HG03280 (cell line): Measurements from ENCODE around the gene BDH2.

Experiments used
- ATAC-seq: cut with Tn5 transposase; IDR thresholded peaks from one replicate; pipeline ENCODE4 v1.9.1; 2021; ENCODE audit warnings: mild to moderate bottlenecking, moderate library complexity; ENCODE audit not compliant: unreplicated experiment

BDH2 gene

DNA sequence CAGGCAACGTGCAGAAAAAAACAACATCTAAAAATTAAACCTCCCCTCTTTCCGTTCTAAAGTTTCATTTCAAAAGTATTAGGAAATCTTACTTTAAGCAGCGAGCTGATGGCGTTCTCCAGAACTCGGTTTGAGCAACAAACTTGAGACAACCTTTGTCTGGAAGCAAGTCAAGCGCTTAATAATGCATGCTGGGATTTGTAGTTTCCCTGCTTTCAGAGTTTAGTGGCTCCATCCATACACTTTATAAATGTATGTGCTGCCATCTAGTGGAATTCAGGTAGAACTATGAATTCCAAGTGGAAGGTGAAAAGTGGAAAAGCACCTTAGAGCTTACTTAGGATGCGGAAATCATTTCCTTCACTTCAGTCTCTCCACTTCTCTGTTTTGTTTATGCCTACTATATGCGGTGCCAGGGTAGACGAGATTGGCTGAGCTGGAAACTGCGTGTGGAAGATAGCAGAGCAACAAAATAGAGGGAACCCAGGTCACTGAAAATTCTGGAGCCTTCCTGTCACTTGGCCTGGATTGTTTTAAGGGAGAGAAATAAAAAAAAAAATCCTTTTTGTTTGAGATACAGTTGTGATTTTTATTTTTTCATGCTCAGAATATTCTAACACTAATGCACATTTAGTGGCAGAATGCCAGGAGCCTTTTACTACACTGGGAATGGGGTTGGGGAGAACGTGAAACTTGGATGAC, at the start of gene BDH2:
BDH2 (minus strand) TSS at position 144 of the 702 bp plus-strand sequence. CDS start 3,580 bp downstream, outside the sequence.
- ATAC-seq: peak; percentile 99

DNA sequence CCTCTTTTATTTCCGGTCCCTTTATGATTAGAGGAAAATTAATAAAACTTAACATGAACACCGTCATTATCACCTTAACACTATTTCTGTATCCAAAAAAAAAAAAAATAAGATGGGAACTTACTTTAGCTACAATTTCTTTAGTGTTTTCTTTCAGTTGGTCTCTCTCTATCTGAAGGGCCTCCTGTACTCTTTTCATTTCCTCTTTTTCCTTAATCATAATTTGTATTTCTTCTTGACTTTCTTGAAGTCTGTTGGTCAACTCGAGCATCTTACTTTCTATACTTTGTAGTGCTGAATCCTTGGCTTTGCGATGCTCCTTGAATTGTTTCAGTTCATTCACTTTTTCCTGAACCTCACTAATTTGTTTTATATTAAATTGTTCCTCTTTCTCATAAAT, 45.3 kb upstream of the BDH2 start:
- no peak for ATAC-seq

DNA sequence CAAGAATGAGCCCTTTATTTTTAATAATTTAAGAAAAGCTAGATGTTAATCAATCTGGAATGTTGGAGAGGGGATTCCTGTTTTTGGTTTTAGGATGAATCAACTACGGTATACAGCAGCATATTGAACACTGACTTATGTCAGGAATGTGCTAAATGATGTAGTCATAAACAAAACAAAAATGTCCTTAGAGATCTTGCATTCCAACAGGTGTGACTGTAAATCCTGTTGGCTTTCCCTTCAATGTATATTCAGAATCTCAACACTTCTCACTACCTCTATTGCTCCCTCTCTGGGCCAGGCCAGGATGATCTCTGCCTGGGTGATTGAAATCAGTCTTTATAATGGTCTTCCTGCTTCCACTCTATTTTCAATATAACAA, 37.8 kb upstream of the BDH2 start:
- ATAC-seq: no peak

DNA sequence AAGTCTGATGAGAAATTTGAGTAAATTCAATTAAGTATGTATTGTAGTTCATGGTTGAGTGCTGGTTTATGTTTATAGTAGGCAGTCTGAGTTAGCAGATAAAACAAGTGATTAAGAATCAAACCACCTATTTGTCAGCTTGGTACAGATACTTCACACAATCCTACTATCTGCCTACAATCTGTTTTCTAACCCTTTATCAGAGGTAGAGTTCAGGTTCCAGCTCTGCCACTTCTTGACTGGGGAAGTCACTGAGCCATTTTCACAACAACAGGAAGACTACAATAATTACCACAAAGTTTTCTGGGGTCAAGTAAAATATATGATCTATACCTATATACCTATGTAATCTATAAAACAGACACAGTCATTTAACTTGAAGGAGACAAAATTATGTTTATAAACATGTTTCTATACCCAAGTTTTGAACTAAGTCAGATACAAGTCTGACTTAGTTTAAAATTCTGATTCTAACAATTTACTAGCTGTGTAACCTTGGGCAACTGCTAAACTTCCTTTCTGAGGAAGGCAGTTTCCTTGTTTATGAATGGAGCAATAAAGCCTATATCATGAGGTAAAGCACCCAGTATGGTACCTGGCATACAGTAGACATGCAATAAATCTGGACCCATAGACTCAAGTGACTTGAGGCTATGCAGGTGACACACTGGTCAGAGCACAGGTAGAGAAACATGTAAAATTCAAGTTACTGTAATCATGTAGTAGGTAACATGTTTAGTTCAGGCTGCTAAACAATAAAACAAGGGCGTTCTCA, 37.2 kb upstream of the BDH2 start:
- no peak for ATAC-seq

DNA sequence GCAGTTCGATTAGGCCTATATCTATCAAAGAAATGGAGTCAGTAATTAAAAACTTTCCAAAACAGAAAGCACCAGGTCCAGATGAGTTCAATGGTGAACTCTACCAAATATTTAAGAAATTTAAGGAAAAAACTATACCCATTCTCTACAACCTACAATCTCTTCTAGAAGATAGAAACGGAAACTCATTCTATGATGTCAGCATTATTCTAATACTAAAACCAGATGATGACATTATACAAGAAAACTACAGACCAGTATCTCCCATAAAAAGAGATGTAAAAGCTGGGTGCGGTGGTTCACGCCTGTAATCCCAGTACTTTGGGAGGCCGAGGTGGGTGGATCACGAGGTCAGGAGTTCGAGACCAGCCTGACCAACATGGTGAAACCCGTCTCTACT, 29.5 kb upstream of the BDH2 start:
- ATAC-seq: no peak

DNA sequence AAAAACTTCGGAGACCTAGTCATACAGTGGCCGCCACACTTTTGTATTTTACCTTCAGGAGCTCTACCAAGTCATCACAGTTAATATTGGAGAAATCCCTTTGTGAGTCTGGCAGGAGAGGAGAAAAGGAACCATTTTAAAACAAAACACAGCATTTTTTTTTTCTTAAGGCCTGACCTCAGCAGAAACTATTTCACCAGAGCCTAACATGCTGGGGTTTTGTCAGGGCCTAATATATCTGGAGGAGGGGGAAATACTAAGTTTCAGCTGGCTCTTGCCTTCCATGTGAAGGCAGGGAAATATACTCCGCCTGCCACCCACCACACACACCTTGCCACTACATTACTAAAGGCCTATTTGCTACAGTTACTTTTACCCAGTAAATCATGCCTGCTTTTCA, 26.5 kb upstream of the BDH2 start:
- no peak for ATAC-seq

DNA sequence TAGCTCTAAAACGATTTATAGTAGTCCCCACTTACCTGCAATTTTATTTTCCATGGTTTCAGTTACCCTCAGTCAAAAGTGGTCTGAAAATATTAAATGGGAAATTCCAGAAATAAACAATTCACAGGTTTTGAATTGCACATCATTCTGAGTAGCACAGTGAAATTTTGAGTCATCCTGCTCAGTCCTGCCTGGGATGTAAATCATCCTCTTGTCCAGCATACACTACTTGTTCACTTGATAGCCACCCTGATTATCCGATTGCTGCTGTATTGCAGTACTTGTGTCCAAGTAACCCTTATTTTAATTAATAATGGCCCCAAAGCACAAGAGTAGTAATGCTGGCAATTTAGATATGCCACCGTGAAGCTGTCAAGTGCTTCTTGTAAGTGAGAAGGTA, 23.5 kb upstream of the BDH2 start:
- no peak for ATAC-seq

DNA sequence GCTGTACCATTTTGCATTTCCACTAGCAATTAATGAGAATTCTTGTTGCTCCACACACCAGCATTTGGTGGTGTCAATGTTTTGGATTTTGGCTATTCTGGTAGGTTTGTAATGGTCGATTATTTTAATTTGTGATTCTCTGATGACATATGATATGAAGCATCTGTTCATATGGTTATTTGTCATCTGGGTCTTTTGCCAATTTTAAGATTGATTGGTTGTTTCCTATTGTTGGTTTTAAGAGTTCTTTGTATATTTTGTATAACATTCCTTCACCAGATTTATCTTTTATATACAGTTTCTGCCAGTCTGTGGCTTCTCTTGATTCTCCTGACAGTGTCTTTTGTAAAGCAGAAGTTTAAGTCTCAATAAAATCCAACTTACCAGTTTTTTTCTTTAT, 18.5 kb upstream of the BDH2 start:
- ATAC-seq: no peak

DNA sequence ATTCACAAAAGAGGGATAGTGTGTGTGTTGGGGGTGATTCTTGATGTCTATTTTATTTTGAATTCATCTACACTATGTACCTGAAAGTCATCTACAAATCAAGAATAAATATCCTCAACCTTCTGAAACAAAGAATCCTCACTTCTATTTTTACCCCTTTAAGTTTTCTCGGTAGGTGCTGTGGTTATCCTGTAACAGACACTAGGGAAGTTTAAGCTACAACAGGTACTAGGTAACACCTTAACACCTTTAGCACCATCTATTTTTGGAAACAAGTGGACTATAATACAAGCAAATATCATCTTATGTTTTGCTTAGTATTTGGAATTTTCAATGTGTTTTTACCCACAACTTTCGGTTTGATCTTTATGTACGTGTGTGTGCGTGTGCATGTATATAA, 12.0 kb upstream of the BDH2 start:
- ATAC-seq: no peak

DNA sequence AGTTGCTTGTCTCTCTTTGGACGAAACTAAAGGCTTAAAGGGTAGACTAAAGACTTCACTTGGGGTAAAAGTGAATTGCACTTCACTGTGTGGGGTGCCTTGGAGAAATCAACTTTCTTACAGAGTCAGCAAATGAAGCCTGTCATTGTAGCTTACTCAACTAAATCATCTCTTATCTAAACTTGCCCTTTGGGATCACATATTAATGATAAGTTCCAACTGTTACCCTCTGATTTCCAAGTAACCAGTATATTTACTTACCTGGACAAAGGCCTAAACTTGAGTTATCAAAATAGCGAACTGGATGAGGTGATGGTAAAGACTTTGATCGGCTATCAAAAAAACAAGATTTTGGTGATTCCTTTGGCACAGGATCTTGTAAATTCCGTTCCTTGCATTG, 8.9 kb upstream of the BDH2 start:
- no peak for ATAC-seq

DNA sequence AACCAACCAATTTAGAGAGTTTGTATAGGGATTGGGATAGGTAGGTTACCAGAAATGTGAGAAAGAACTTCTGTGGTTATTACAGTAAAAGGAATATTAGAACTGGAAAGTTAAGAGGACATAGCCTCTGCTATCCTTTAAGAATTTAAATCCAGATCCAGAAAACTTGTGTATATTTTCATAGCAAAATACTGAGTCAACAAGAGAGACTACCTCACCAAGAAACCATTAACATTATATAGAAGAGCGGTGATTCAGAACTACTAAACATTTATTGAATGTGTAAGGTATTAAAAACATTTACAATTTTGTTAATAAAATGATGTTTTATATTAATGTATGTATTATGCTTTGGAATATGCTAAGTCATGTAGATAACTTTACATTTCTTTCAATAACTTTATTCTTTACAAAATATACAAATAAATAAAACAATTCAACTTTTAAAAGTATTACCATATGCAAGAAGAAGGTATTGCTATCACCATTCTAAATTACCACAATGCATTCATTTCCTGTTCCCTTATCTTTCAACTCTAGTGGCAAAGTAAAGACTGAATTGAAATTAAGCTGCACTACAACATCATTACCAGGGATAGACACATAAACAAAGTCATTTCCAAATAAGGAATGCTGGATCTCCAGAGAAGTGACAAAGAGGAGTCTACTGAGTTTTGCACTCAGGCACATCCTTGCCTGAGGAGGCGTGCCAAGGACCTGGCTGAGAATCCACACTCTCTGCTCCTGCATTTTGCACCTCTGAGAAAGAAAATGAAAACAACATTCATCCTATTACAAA, 6.1 kb upstream of the BDH2 start:
- ATAC-seq: no peak

DNA sequence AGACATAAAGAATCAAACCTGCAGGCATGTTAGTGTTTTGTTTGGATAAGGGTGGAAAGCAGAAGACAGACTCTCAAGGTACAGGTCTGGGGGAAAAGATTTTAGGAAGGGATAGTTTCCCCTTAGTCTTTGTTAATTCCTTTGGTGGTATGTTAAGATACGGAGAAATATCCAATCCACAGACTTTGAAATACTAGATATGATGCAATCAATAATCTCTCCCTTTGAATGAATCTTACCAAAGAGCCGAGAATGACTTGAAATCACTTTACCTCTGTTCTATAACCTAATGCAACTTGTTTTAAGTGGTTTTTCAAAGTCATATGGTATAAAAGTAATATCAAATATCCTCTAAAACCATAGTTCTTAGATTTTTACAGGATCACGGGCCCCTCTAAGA, 5.3 kb upstream of the BDH2 start:
- no peak for ATAC-seq

DNA sequence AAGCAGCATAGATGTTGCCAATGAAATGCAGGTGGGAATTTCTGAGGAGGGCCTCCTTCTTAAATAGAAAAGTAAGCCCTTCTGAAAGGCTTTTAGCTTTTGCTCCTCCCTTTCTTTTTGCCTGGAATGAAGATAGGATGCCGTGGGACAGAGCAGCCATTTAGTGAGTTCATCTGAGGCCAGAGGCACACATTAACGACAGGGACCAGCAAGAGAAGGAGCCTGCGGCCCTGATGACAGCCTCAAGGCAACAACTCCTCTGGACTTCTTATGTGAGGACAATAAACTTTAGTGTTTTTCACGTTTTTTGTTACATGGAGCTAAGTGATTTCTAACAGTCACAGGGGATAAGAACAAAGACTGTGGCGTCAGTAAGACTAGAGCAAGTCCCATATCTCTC, 1.1 kb upstream of the BDH2 start:
- no peak for ATAC-seq

DNA sequence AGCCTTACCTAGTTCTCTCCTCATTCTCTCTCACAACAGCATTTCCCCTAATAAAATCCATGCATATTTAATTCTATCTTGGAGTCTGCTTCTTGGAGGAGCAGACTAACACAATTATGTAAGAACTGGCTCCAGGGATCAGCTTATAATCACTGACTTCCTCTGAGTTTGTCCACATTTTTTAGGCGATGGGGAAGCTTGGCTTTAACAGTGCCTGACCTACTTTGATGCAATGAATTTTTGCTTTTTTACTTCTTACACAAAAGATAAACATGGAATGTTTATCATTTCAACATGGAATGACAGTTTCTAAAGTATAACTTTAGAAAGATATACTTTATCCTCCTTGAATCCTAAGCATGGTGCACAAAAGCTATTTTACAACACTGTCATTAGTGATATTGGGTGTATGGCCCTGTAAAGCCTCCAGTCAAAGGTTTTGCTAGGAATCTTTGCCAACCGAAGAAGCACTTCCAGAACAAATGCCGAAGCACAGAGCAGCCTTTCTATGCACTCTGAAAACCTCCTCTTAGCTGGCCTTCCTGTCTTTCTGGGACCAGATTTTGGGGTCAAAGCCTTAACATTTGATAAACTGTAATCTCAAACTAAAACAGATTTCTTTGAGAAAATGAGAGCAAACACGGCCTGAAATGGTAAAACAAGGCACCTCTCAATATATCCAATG, 736 bp downstream of the BDH2 start:
- no peak for ATAC-seq

DNA sequence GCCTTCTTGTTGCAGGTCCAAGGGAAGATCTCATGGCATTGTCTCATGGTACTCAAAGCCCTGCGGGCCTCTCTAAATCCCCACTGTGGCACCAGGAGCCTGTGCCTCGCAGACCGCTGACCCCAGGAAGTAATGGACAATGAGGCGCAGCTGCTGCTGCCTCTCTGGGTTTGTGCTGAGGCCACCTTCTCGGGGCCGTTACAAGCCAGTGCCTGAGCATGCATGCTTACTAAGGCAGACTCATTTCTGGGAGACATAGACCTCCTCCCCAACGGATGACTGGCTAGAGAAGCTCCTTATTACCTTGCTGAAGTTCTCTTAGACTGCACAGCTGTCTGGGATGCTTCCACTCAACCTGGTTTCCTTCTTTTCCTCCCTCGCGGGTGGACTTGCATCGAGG, 1.3 kb downstream of the BDH2 start:
- no peak for ATAC-seq

DNA sequence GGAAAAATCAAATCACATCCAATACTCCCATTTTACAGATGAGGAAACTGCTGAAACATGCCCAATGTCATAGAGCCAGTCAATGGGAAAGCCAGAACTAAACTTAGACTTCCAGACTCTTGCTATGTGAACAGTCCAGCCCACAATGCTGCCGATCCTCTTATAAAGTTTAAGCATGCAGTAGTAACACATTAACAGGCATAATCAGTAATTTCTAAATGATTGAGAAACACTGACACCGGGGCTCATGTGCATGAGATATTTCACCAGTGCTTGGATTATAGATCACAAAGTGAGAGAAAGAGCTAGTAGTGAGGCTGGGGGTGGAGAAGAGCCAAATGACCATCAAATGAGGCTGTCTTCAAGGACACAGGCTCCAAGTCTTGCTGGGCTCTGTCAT, 2.5 kb downstream of the BDH2 start:
- no peak for ATAC-seq

DNA sequence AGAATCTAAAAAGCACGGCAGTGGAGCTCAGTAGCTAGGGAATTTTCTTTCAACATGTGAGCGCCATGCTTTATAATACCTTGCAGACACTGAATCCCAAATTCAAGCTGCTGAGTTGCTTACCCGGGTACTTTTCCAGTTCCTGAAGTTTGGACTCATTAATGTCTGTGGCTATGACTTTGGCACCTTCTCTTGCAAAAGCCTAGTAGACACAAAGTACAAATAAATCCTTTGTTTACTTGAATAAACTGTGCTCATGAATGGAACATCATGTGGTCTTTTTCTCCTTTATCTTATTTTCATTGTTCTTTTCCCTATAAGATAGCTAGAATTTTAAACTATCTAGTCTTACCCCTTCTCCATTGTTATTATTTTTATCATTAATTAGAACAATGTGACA, 4.6 kb downstream of the BDH2 start:
- ATAC-seq: no peak

DNA sequence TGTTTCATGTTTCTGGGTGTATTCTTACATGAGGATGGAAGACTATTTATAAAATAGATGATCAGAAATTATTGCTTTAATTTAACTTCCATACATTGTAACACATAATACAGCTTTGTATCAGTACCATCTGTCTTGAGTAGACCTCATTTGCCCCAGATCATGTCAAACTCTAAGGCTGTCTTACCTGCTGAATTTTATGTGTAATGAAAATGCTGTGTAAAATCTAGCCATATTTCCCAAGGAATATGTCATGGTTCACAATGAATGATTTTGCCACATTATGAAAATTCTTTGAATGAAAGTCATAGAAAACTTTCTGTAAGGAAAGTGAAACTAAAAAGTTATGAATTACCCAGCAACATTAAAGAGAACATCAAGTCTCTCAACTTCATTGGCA, 7.4 kb downstream of the BDH2 start:
- peak; percentile 21 for ATAC-seq

DNA sequence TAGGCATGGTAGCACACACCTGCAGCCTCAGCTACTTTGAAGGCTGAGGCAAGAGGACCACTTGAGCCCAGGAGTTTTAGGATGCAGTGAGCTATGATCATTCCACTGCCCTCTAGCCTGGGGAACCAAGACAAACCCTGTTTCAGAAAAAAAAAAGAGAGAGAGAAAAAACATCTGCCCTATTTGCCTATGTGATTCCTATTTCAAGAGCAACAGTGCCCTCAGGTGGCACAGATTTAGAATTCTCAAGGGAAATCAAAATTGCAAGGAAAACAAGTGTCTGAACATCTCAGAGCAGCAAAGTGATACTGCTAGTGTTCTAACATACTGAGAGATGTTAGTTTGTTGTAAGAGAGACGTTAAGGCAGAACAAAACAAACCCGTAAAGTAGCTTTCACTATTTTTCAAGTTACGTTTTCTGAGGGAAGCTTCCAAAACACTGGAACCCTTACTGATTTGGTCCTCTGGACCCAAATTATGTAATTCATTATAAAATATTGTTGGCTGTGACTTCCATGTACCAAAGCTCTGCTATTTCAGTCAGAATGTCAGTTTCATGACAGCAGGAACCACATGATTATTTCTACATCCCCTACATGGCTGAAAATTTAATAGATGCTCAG, 7.9 kb downstream of the BDH2 start:
- ATAC-seq: peak; percentile 77

DNA sequence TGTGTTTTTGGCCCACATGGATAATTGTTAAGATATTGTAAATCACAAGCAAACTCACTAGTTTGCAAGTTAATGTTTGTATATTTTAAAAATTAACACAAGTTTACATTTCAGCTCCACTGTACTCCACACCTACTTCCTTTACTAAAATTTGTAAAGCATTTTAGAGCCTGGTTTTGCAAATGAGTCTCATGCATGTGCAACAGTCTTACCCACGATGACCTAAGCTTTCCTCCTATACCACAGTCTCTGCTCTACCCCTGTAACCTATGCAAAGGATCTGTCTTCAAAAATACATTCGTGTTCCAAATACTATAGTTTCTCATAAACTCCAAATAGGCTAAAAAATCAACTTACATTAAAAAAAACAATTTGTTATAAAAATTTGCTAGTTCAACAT, 10.2 kb downstream of the BDH2 start:
- no peak for ATAC-seq

DNA sequence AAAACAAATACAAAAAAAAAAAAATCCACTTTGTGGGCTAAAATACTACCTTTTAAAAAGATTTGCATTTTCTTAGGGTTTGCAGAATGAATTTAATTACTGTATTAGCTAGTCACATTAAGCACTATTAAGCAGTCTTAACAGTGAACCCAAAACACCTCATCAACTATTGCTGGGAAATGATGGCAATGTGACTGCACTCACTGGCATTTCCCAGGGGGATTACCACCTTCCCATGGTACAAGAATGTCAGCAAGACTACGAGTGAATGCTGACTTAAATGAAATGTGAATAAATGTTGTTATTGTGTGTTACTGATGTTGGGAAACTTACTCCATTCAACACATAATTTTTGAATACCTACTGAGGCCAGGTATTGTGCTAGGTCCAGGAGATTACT, 13.1 kb downstream of the BDH2 start:
- ATAC-seq: no peak
